CD4-positive, alpha-beta T cell treated with Interferon gamma for 1 hour (primary cell): ENCODE measurements around the gene SERPINA12.
"Not testable (repeated sequence)": the region's sequence is repeated elsewhere in the genome, so short reads cannot be mapped to it uniquely, and the experiment has no call there.

Experiments
- DNase-seq: peaks from one replicate; pipeline ENCODE4 v3.0.0-alpha.2; 2020

SERPINA12 gene

DNA sequence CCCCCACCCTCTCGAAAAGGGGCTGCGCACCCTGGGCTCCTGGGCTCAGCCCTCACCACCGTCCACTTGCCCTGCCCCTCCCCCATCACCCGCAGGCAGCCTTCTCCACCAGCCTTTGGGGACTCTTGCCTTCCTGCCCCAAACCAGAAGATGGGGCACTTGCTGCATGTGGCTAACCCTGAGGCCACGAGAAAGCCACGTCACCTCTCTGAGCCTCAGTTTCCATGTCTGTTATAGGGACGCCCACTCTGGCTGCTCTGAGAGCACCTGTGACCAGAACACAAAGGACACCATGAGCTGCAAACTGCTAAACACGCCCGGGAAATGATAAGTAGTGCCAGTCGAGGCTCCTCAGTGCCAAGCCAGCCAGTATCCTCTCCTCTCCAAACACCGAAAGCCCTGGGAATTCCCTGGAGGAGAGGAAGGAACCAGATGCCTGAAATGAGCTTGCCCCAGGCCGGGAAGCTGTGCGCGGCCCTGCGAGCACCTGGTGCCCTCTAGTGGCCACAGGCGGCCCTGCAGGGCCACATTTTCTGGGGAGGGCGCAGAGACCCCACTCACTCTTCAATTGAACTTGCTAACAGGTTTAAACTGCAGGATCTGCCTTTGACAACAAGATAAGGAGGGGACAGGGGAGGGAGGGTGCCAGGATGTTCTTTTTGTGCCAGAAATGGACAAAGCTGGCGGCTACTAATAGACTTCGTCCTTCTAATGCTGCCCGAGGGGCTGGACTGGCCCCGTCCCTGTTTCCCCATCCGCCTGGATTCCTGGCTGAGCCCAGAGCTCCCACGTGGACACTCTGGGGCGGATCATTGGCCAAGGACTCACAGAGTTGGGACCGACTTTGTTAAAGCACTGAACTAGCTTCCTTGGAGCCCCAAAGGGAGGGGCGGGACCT is 23.1 kb downstream of the SERPINA12 start:
- DNase-seq: no peak

DNA sequence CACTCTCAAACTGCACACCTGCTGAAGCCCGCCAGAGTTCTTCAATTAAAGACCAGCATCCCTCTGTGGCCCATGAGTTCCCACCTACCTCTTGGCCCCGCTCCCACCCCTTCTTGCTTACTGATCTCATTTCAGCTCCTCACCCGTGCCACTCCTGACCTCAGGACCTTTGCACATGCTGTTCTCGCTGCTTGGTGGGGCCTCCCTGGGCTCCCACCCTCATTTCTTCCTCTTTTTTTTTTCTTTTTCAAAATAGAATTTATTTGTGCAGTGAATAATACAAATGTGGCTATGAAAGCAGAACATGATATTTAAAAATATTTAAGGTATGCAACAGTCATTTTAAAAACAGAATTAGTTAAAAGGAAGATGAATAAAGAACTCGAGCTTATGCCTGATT is 24.8 kb downstream of the SERPINA12 start:
- no peak for DNase-seq

DNA sequence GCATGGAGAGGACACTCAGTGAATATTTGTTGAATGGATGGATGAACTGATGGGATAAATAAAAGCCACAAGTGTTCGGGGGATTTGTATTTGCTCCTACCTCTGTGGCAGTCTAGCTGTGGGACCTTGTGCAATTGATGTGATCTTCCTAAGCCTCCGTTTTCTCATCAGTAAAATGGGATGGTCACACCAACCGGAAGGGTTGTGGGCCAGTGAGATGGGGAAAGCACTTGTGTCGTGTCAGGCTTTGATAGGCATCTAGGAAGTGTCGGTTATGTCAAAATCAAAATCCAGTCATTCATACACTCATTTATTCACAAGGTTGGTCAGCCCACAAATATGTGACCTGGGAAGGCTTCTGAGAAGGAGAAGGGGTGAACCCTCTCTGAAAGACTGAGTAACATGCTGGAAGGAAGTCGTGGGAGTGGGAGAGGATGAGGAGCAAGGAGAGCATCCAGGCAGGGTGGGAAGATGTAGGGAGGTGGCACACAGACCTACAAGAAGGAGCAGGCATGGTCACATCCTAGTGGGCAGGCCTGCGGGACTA is 25.5 kb downstream of the SERPINA12 start:
- no peak for DNase-seq

DNA sequence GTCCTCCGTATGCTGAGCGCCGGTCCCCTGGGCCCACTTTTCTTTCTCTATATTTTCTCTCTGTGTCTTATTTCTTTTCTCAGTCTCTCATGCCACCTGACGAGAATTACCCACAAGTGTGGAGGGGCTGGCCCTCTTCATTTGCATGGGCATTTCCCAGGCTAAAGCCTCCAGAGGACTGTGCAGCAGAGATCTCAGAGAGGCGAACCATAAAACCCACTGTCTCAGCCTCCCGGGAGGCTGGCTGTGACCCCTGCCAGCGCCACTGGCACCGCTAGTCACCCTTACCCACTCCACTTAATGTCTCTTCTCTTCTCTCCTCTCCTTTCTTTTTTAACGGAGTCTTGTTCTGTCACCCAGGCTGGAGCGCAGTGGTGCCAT is 26.2 kb downstream of the SERPINA12 start:
- DNase-seq: no peak

DNA sequence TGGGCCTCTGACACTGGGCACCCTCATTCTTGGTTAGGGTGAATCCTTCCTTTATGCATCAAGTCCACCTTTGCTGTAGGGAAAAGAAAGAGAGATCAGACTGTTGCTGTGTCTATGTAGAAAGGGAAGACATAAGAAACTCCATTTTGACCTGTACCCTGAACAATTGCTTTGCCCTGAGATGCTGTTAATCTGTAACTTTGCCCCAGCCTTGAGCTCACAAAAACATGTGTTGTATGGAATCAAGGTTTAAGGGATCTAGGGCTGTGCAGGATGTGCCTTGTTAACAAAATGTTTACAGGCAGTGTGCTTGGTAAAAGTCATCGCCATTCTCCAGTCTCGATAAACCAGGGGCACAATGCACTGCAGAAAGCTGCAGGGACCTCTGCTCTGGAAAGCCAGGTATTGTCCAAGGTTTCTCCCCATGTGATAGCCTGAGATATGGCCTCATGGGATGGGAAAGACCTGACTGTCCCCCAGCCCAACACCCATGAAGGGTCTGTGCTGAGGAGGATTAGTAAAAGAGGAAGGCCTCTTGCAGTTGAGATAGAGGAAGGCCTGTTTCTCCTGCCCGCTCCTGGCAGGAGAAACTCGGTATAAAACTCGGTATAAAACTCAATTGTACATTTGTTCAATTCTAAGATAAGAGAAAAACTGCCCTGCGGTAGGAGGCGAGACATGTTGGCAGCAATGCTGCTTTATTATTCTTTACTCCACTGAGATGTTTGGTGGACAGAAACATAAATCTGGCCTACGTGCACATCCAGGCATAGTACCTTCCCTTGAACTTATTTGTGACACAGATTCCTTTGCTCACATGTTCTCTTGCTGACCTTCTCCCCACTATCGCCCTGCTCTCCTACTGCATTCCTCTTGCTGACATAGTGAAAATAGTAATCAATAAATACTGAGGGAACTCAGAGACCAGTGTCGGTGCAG is 26.9 kb downstream of the SERPINA12 start:
- not testable (repeated sequence) for DNase-seq

DNA sequence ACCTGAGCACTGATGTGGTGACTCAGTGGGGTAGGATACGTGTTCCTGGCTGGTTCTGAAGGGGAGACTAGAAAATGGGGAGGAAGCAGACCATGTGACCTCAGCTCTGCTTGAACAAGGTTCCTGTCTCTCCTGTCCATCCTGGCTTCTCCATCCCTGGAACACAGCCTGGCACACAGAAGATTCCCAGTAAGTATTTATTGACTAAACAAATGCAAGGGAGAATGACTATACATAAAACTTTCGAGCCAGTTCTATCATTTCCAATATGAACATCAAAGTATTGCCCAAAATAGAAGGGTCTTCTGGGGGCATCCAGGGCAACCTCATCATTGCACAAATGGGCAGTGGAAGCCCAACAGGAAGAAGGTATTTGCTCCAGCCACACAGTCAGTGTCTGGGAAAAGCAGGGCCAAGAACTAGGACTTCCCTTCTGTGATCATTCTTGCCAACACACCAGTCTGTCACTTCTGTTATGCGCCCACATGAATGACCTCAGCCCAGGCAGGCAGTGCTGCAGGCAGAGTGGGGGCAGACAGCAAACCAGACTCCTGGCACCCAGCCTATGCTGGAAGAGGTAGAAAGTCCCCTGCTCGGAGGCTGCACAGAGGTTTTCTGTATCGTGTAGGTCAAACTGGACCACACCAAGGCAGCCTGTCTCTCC is 27.7 kb downstream of the SERPINA12 start:
- DNase-seq: no peak

DNA sequence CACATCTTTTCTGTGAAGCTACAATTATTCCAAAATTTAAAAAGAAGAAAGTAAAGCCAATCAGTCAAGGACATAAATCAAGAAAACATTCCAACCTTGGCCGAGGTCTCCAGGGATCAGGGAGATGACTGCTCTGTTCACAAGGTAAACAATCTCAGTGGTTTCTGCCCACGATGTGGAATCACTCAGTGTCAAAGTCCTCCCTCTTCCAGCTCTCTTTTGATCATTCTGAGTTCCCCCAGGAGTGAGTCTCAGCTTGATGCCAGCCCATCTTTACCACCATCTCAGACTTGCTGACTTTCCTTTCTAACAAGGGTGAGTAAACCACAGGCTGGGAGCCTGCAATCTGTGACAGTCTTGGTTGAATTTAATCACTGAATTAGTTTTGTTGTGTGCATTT is 28.5 kb downstream of the SERPINA12 start:
- no peak for DNase-seq

DNA sequence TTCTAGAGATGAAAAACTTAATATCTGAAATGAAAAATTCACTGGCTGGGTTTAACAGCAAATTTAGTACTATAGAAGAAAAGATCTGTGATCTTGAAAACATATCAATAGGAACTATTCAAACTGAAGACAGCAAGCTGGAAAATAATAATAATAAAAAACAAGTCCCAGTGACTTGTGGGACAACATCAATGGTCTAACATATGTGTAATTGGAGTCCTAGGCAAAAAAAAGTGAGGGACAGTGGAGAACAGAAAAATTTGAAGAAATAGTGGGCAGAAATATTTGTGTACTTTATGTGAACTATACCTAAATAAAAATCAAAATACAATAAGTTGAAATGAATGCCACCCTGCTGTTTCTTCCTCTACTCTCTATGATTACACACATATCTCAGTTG is 30.8 kb downstream of the SERPINA12 start:
- no peak for DNase-seq

DNA sequence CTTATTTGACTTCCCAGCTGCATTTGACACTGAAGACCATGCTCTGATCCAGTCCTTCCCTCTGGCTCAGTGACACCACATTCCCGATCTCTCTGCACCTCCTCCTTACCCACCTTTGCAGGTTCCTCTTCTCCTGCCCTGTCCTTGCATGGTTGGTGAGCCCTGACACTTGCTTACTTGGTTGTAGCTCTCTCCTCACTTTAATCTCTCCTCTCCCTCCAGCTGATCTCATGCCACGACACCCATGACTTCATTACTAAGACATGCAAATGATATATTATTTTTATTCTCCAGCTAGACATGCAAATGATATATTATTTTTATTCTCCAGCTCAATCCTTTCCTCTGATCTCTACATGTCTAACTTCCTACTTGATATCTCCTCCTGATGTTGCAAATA is 33.2 kb downstream of the SERPINA12 start, which contains the start of gene SERPINA9:
Gene SERPINA9 (minus strand): TSS at position 175 of the 400 bp plus-strand sequence. CDS start 6,357 bp downstream, outside the sequence.
- no peak for DNase-seq

DNA sequence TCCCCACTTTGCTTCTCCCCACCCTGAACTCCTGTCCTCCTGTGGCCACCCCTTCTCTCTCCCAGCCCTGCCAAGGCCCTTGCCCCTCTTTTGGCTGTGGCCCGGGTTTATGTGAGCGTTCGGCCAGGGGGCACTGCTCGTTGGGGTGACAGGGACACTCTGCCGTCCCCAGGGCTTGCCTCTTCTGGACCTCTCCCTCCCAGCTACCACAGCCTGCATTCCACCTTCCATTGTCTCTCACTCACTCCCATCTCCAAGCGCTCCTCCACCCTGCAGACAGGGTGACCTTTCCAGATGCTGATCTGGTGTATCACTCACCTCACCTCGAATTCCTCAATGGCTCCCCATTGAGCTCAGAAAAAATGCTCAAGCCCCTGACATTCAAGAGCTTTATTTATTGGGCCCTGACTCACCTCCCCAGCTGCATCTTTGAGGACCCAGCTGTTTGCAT is 34.7 kb downstream of the SERPINA12 start:
- no peak for DNase-seq

DNA sequence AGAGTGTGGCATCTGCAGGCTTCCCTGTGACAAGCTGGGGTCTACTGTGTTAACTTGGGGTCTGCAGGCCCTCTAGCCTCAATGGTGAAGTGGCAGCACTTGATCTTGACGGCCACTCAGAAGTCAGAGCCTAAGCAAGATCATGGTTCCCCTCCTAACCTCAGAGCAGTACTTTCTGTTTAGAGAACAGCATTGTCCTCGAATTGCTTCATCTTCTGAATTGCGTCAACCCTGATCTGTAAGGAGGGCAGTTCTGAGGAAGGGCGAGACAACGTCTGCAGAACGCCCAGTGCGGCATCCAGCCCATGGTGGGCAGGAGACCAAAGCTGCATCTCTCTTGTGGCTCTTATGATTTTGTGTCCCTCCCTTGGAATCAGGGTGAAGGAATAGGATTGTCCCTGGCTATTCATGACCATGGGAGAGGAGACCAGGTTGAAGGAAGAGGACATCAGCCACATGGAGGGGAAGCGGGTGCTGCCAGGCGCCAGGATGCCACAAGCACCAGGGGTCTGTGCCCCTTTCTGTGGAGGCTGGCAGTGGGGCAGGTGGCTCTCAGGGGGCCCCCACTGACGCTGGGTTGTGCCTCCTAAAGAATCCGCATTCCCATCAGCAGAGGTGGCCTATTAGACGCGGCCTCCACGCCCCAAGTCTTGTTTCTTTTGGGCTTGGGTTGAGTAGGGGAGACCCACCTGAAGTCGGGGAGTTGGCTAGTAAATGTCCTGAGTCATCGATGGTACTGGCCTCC is 35.4 kb downstream of the SERPINA12 start:
- no peak for DNase-seq

DNA sequence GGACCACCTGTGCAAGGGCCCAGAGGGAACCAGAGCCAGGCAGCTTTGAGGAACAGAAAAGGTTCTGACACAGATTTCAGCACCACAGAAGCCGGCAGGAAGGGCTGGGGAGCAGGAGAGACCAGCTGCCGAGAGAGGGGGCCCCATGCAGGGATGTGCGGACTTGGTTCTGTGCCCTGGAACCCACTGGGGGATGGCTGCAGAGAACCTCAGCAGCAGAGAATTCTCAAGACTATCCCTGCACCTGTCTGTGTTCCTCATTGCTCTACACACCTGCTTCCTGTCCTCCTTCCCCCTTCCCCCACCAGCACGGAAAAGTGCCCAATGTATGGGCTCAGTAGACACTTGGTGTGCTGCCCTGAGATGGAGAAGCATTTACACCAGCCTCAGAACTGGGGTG is 36.4 kb downstream of the SERPINA12 start:
- DNase-seq: no peak

DNA sequence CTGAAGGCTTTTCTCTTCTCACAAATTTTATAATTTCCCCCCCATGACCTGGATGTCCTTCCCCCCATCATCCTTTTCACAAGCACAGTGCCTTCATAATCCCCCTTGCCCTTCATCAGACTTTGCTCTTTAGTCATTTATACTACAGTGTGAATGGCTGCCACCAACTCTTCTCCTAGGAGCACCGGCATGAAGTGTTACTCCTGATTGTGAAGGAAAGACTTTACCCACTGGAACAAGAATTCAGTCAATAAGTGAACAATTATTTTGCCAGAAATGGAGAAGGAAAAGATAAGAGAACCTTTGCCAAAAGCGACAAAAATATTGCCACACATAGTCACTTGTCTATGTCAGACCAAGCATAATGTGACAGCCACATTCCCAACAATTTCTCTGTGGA is 38.2 kb downstream of the SERPINA12 start:
- no peak for DNase-seq

DNA sequence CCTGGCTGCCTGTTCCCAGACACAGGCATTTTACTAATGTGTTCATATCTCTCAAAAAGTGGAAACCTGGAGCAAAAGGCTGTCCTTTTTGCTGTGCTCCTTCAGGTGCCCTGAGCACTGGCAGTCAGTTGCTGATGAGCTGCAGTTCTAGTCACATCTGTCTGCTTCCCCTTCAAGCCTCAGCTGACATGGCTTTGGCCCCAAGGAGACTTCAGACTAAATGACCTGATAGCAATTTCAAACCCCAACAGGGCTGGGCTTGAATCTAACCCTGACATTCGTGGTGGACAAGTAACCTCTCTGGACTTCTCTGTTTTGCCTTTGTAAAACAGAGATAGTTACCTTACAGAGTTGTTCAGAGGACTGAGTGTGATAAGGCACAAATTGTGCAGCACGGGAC is 39.0 kb downstream of the SERPINA12 start:
- no peak for DNase-seq

DNA sequence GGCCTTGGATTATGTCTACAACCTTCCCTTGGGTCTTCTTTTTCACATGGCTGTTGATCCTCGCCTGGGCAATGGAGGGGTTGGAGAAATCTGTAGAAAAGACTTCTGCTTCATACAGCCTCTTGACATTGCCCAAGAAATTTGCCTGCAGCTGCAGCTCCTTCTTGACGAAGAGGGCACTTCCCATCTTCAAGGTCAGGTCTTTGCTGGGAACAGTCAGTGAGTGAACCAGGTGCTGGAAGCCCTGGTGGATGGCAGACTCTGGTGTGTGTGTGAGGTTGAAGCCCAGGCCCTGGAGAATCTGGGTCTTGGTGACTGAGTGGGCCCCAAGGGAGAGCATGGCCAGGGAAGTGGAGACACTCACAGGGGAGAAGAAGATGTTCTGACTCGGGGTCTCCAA is 40.0 kb downstream of the SERPINA12 start:
- DNase-seq: no peak

DNA sequence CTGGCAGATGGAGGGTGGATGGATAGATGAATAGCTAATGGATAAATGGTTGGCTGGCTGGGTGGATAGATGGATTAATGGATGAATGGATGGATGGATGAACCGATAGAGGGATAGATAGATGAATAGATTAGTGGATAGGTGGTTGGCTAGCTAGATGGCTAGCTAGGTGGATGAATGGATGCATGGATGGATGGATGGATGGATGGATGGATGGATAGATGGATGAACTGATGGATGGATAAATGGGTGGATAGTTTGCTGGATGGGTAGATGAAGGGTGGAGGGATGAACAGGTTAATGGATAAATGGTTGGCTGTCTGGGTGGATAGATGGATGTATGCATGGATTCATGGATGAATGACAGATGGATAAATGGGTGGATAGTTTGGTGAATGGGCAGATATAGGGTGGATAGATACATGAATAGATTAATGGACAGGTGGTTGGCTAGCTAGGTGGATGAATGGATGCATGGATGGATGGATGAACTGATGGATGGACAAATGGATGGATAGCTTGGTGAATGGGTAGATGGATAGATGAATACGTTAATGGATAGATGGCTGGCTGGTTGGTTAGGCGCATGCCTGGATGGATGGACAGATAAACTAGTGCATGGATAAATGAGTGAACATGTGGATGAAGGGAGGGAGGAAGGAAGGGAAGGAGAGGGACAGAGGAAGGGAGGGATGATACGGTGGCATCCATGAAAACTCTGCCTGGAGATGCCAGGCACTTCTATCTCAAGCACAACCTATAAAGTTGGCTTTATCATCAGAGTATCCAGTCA is 41.3 kb downstream of the SERPINA12 start:
- DNase-seq: no peak

DNA sequence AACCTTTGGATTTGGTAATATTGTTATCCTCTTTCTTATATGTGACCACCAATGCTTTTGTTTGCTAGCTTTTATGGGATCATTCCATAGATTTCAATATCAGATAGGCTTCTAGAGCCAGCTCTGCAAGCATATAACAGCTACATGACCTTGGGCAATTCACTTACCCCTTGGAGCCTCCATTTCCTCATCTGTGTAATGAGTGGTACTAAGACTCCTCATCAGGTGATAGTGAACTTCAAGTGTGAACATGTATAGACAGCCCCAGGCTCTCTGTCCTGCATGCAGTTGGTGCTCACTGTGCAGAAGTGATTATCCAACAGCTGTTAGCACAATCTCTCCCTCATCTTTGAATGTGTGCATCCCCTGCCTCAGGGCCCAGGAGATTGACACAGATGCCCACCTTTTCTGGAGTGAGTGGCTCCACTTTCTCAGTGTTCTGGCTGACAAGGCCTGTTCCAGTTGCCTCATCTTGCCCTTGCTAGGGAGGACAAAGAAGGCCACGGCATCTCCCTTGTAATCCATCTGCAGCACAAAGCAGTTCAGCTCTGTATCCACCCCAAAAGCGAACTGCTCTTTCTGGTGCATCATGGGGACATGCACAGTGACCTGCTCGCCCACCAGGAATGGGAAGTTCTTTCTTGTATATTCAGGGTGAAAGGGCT is 42.4 kb downstream of the SERPINA12 start:
- DNase-seq: no peak

DNA sequence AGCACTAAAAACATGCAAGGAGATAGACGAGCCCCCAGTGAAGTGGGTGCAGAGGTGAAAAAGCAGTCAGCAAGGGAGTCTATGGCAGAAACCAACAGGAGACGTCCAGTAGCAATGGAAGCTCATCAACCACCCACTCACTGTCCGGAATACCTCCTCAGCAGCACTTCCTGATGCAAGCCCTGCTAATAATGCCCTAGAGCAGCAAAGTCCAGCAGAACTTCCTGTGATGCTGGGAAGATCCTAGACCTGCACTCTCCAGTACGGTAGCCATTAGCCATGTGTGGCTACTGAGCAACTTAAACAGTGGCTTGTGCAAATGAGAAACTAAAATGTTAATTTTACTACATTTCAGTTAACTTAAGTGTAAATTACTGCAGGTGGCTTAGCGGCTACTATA is 44.2 kb downstream of the SERPINA12 start:
- no peak for DNase-seq

DNA sequence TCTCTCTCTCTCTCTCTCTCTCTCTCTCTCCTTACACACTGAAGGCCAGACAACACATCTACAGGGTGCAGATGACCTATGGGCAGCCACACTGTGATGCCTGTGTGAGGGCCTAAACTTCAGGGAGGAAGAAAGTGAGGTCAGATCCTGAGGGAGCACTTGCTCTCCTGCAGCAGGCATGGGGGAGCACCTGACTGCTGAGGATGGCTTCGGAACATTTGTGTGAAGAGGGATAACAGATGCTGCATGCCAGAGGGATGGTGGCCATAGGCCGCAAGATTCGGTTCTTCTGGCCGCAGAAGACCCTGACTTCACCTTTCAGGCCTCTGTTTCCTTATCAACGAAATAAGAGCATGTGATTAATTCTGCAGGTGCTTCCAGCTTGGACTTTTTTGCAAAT is 45.0 kb downstream of the SERPINA12 start:
- DNase-seq: no peak

DNA sequence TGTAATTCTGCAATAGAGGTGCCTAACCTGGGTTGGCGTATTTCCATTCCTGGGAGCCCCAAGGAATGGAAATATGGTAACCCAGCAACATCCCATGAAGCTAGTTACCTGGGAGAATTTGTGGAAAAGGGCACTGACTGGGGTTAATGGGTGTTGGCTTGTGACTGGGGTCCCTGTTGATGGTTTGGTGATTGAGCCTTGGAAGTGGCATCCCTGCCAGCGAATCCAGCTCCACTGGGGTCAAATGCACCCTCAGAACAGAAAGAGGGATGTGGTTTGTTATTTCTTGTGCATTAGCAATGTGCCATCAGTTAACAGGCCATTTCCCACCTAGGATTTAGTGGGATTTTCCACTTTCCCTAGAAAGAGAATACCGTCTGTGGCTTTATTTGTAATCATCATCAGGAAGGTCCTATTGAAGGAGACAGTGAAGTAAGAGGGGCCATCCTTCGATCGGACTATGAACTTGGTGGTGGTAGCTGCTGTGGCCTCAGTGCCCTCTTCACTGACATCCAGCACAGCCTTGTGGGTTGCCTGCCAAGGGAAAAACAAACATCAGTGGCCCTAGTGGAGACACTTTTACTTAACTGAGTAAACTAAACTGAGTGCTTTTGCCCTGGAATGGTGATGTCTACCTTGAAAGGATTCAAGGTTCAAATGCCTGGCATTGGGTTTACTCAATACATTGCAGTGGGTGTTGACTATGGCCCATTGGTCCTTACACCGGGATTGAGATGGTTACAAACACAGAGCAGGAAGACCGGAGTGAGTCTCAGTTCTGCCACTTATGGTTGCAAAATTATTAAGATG is 46.3 kb downstream of the SERPINA12 start:
- DNase-seq: no peak
